ENCODE results near the gene KLF18.
"Not testable (repeated sequence)": the region's sequence is repeated elsewhere in the genome, so short reads cannot be mapped to it uniquely, and the experiment has no call there.

KLF18 gene

DNA sequence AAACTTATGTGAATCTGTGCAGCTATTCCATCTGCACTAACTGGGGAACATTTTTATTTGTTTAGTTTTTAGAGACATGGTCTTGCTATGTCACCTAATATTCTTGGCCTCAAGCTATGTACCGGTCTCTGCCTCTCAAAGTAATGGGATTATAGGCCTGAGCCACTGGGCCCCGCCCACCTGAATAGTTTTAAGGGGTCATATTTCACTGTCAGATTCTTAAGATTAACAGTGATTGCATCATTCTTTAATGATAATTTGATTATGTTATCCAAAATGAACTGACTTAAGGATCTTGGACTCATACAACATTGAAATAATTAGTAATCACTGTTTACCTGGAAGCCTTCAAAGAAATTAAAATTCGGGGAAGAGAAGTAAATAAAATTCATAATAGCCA lies 12.6 kb upstream of the KLF18 start:
- Histone ChIP-seq H3K9me3 (ENCODE audit: insufficient read depth, low read length) (peaks cover 12% of the 10 kb centered on the region), H3K27me3 (ENCODE audit: insufficient read depth, insufficient read length) (no peaks in the 10 kb centered on the region), H3K4me1 (ENCODE audit: insufficient read depth, insufficient read length) (no peaks in the 10 kb centered on the region), H3K4me3 (ENCODE audit: insufficient read length, low read depth) (no peak overlapping the region), H3K36me3 (ENCODE audit: insufficient read depth, insufficient read length, low read length) (no peaks in the 10 kb centered on the region), H3K9ac (ENCODE audit: insufficient read length, low read depth) (no peak overlapping the region)
- no peak for DNase-seq (ENCODE audit: low read depth, low spot score)
- TF ChIP-seq SUZ12 (IDR thresholded peaks at IDR 0.05; ENCODE audit: extremely low read depth, insufficient read depth, insufficient read length) (no peak), YY1 (IDR thresholded peaks at IDR 0.05; ENCODE audit: insufficient read depth, insufficient read length) (no peak), ZNF274 (IDR thresholded peaks at IDR 0.05; ENCODE audit: low read depth, low read length) (no peak)

GRCh38 chr1:44152692-44153091 lies 11.3 kb upstream of the KLF18 start:
- no peak overlapping the region for H3K9ac ChIP-seq (ENCODE audit: insufficient read length, low read depth)
- no peaks in the 10 kb centered on the region for H3K4me1 ChIP-seq (ENCODE audit: insufficient read depth, insufficient read length)
- DNase-seq (ENCODE audit: low read depth, low spot score): no peak
- TF ChIP-seq YY1 (IDR thresholded peaks at IDR 0.05; ENCODE audit: insufficient read depth, insufficient read length) (no peak), ZNF274 (IDR thresholded peaks at IDR 0.05; ENCODE audit: low read depth, low read length) (no peak), SUZ12 (IDR thresholded peaks at IDR 0.05; ENCODE audit: extremely low read depth, insufficient read depth, insufficient read length) (no peak)
- H3K36me3 ChIP-seq (ENCODE audit: insufficient read depth, insufficient read length, low read length): no peaks in the 10 kb centered on the region
- H3K4me3 ChIP-seq (ENCODE audit: insufficient read length, low read depth): no peak overlapping the region
- H3K27me3 ChIP-seq (ENCODE audit: insufficient read depth, insufficient read length): no peaks in the 10 kb centered on the region
- peaks cover 12% of the 10 kb centered on the region for H3K9me3 ChIP-seq (ENCODE audit: insufficient read depth, low read length)

GRCh38 chr1:44151808-44152207 lies 10.4 kb upstream of the KLF18 start:
- Histone ChIP-seq H3K9ac (ENCODE audit: insufficient read length, low read depth) (no peak overlapping the region), H3K27me3 (ENCODE audit: insufficient read depth, insufficient read length) (no peaks in the 10 kb centered on the region), H3K9me3 (ENCODE audit: insufficient read depth, low read length) (peaks cover 14% of the 10 kb centered on the region), H3K36me3 (ENCODE audit: insufficient read depth, insufficient read length, low read length) (no peaks in the 10 kb centered on the region), H3K4me3 (ENCODE audit: insufficient read length, low read depth) (no peak overlapping the region), H3K4me1 (ENCODE audit: insufficient read depth, insufficient read length) (no peaks in the 10 kb centered on the region)
- no peak for DNase-seq (ENCODE audit: low read depth, low spot score)
- TF ChIP-seq SUZ12 (IDR thresholded peaks at IDR 0.05; ENCODE audit: extremely low read depth, insufficient read depth, insufficient read length) (no peak), ZNF274 (IDR thresholded peaks at IDR 0.05; ENCODE audit: low read depth, low read length) (no peak), YY1 (IDR thresholded peaks at IDR 0.05; ENCODE audit: insufficient read depth, insufficient read length) (no peak)

GRCh38 chr1:44151332-44151731 lies 9.9 kb upstream of the KLF18 start:
- H3K9me3 ChIP-seq (ENCODE audit: insufficient read depth, low read length): peaks cover 18% of the 10 kb centered on the region
- H3K4me3 ChIP-seq (ENCODE audit: insufficient read length, low read depth): no peak overlapping the region
- H3K9ac ChIP-seq (ENCODE audit: insufficient read length, low read depth): no peak overlapping the region
- TF ChIP-seq SUZ12 (IDR thresholded peaks at IDR 0.05; ENCODE audit: extremely low read depth, insufficient read depth, insufficient read length) (no peak), ZNF274 (IDR thresholded peaks at IDR 0.05; ENCODE audit: low read depth, low read length) (no peak), YY1 (IDR thresholded peaks at IDR 0.05; ENCODE audit: insufficient read depth, insufficient read length) (no peak)
- H3K27me3 ChIP-seq (ENCODE audit: insufficient read depth, insufficient read length): no peaks in the 10 kb centered on the region
- DNase-seq (ENCODE audit: low read depth, low spot score): no peak
- no peaks in the 10 kb centered on the region for H3K36me3 ChIP-seq (ENCODE audit: insufficient read depth, insufficient read length, low read length)
- H3K4me1 ChIP-seq (ENCODE audit: insufficient read depth, insufficient read length): no peaks in the 10 kb centered on the region

DNA sequence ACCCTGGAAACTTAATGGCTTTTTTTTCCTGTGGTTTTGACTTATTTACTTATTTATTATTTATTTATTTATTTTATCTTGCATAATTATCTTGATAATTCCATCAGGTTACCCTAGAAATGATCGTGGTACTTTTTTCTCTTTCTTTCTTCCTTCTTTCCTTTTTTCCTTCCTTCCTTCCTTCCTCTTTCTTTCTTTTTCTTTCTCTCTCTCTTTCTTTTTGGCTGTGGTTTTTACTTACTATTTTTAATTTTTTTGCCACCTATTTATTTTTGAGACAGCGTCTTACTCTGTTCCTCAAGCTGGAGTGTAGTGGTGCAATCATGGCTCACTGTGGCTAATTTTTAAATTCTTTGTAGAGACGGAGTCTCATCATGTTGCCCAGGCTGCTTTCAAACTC lies 6.2 kb upstream of the KLF18 start:
- no peaks in the 10 kb centered on the region for H3K27me3 ChIP-seq (ENCODE audit: insufficient read depth, insufficient read length)
- H3K9me3 ChIP-seq (ENCODE audit: insufficient read depth, low read length): peaks cover 41% of the 10 kb centered on the region
- no peaks in the 10 kb centered on the region for H3K36me3 ChIP-seq (ENCODE audit: insufficient read depth, insufficient read length, low read length)
- TF ChIP-seq SUZ12 (IDR thresholded peaks at IDR 0.05; ENCODE audit: extremely low read depth, insufficient read depth, insufficient read length) (no peak), ZNF274 (IDR thresholded peaks at IDR 0.05; ENCODE audit: low read depth, low read length) (no peak), YY1 (IDR thresholded peaks at IDR 0.05; ENCODE audit: insufficient read depth, insufficient read length) (no peak)
- H3K9ac ChIP-seq (ENCODE audit: insufficient read length, low read depth): no peak overlapping the region
- DNase-seq (ENCODE audit: low read depth, low spot score): no peak
- no peak overlapping the region for H3K4me3 ChIP-seq (ENCODE audit: insufficient read length, low read depth)
- no peaks in the 10 kb centered on the region for H3K4me1 ChIP-seq (ENCODE audit: insufficient read depth, insufficient read length)

DNA sequence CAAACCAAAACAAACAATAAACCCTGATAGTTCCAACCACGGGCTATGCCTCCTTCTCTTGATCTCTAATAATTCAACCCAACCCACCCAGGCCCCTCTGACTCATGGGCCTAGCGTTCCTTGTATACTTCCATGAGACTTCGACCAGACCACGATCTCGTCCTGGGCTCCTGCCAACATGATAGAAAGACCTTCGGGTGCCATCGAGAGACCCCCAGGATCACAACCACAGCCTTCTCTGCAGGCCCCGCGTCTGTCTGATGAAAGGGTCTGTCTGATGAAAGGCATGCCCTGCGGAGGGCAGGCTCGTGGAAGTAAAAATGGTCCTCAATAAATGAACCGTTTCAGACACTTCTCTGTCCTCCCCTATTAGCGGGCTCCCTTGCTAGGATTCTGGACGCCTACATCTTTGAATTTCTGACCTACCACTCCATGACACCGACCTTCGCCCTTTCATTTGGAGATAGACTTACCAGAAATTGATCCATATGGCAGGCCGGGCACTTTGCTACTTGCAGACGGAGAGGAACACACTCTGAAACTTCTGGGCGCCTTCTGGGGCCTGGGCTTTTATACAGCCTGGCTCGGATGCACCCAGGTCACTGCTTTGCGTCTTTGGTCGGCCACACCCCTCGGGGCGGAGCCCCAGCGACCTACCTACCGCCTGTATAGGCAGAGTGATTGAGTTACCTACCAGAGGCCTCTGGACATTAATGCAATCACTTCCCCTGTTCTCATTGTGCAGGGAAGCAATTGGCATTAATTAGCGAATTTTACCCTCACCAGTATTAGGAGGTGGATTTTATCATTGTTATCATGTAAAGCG lies 5.3 kb upstream of the KLF18 start:
- peaks cover 39% of the 10 kb centered on the region for H3K9me3 ChIP-seq (ENCODE audit: insufficient read depth, low read length)
- no peak for TF ChIP-seq SUZ12 (IDR thresholded peaks at IDR 0.05; ENCODE audit: extremely low read depth, insufficient read depth, insufficient read length)
- no peaks in the 10 kb centered on the region for H3K27me3 ChIP-seq (ENCODE audit: insufficient read depth, insufficient read length)
- no peak overlapping the region for H3K9ac ChIP-seq (ENCODE audit: insufficient read length, low read depth)
- H3K36me3 ChIP-seq (ENCODE audit: insufficient read depth, insufficient read length, low read length): no peaks in the 10 kb centered on the region
- no peak overlapping the region for H3K4me3 ChIP-seq (ENCODE audit: insufficient read length, low read depth)
- DNase-seq (ENCODE audit: low read depth, low spot score): no peak
- H3K4me1 ChIP-seq (ENCODE audit: insufficient read depth, insufficient read length): no peaks in the 10 kb centered on the region

- DNase-seq (ENCODE audit: low read depth, low spot score): no peak
- Histone ChIP-seq H3K4me3 (ENCODE audit: insufficient read length, low read depth) (no peak overlapping the region), H3K9ac (ENCODE audit: insufficient read length, low read depth) (no peak overlapping the region), H3K27me3 (ENCODE audit: insufficient read depth, insufficient read length) (no peaks in the 10 kb centered on the region), H3K36me3 (ENCODE audit: insufficient read depth, insufficient read length, low read length) (no peaks in the 10 kb centered on the region), H3K4me1 (ENCODE audit: insufficient read depth, insufficient read length) (no peaks in the 10 kb centered on the region), H3K9me3 (ENCODE audit: insufficient read depth, low read length) (peaks cover 29% of the 10 kb centered on the region)
- TF ChIP-seq SUZ12 (IDR thresholded peaks at IDR 0.05; ENCODE audit: extremely low read depth, insufficient read depth, insufficient read length): no peak
- TF ChIP-seq YY1 (IDR thresholded peaks at IDR 0.05; ENCODE audit: insufficient read depth, insufficient read length): no peak
- no peak for TF ChIP-seq ZNF274 (IDR thresholded peaks at IDR 0.05; ENCODE audit: low read depth, low read length)
Observed at GRCh38 chr1:44144962-44145756, 3.7 kb upstream of the KLF18 start.

DNA sequence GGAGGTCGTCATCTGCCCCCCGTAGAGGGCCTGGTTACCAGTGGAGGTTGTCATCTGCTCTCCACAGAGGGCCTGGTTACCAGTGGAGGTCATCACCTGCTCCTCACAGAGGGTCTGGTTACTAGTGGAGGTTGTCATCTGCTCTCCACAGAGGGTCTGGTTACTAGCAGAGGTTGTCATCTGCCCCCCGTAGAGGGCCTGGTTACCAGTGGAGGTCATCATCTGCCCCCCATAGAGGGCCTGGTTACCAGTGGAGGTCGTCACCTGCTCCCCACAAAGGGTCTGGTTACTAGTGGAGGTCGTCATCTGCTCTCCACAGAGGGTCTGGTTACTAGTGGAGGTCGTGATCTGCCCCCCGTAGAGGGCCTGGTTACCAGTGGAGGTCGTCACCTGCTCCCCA lies 1.9 kb downstream of the KLF18 start:
- not testable (repeated sequence) for H3K4me3 ChIP-seq (ENCODE audit: insufficient read length, low read depth); H3K9ac ChIP-seq (ENCODE audit: insufficient read length, low read depth); H3K27me3 ChIP-seq (ENCODE audit: insufficient read depth, insufficient read length); H3K36me3 ChIP-seq (ENCODE audit: insufficient read depth, insufficient read length, low read length); DNase-seq (ENCODE audit: low read depth, low spot score); H3K9me3 ChIP-seq (ENCODE audit: insufficient read depth, low read length); H3K4me1 ChIP-seq (ENCODE audit: insufficient read depth, insufficient read length)
